ENCODE results near the gene ALCAM.
"Not testable (repeated sequence)": the region's sequence is repeated elsewhere in the genome, so short reads cannot be mapped to it uniquely, and the experiment has no call there.

The ALCAM gene

DNA sequence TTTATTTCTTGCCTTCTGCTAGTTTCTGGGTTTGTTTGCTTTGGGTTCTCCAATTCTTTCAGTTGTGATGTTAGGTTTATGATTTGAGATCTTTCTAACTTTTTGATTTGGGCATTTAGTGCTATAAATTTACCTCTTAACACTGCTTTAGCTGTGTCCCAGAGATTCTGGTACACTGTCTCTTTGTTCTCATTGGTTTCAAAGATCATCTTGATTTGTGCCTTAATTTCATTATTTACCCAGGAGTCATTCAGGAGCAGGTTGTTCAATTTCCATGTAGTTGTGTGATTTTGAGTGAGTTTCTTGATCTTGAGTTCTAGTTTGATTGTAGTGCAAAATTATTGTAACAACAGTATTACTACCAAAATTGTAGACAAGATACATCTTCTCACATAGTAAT lies 25.9 kb downstream of the ALCAM start:
- DNase-seq = not testable (repeated sequence)

DNA sequence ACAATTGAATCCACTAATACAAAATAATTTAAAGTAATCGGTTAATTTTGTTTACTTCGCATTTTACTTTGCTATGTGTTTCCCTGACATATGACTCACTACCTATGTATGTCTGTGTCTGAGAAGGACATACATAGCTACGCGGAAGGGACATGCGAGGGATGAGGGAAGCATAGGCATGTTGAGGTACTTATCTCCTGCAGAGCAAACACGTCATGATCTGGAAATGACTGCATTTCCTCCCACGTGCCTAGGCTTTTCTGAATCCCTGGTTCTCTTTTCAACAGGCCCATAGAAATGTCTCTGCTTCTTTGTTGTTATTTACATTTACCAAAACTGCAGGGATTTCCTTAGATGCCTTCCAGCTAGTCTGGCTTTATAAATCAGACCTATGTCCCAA lies 27.5 kb downstream of the ALCAM start:
- no peak for DNase-seq

DNA sequence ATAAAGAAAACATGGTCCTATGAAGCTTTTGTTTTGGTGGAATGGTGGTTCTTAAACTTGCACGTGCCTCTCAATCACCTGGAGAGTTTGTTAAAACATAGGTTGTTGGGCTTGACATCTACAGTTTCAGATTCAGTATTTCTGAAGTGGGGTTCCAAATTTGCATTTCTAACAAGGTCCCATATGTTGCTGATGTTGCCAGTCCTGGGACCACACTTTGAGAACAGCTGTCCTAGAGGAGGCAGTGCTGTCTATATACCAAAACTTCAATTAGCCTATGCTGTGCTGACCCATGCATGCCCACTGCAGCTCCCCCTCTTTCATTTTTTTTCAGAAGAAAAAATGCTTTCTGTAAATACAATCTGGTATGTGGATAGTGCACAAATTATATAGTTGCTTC lies 31.3 kb downstream of the ALCAM start:
- no peak for DNase-seq

DNA sequence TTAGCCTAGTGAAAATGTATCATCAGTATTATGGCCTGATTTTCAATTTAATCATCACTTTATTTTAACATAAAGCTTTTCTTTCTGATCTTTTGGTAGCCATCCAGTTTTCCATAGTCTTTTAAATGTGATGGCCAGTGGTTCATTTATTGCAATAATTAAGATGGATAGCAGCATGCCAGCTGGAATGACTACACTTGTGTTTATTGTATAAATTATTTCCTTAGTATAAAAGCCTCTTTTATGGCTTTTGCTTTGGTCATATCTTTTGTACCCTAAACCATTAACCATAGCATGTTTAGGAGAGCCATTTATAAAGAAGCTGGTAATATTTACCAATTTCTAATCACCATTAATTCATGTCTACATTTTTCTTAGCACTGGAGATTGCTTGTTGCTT lies 31.7 kb downstream of the ALCAM start:
- no peak for DNase-seq

DNA sequence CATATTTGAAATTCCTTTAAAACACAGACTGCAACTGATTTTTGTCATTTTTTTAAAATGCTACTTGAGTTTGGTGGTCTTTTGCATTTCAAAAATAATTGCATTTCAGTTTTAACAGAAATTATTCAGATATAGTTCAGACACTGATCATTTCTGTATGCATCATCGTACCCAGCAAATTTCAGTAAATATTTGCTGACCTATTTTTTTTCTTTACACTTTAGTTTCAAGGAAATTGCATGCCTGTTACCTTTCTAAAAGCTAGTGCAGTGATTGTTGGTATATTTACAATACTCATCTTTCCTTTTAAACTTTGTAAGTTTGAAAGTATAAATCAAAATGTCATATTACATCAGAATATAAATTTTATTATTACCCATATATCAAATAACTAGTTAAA lies 32.4 kb downstream of the ALCAM start:
- DNase-seq = no peak

DNA sequence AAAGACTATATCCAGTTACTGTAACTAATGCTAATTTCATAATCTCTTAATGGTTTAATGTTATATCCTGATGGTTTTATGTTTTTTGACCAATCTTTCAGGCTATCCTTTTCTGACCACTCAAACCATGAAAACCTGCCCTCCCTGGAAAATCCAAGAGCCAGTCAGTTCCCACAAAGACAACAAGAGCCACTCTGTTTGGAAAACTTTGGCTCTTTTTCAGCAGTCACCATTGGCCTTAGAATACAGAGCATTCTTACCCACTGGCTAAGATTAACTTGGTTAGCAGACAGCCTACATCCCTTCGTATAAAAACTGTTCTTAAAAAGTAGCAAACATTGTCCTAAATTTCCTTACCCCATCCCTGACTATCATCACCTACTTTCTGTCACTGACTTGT lies 32.9 kb downstream of the ALCAM start:
- no peak for DNase-seq

DNA sequence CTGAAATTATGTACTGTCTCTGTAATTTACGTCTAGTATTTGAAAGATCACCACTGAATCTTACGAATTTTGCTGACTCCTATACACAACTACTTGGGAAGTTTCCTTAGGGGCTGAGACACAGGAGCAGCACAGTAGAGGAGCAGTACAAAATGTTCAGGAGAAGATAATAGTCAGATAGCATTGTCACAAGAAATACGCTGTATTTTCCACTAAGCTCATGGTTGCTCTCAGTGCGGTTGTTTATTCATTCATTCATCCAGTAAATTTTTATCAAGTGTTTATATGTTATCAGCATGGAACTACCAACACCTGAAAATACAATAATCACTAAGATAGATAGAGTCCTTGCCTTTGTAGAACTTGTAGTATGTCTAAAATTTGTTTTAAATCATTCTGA lies 34.5 kb downstream of the ALCAM start:
- DNase-seq = no peak

DNA sequence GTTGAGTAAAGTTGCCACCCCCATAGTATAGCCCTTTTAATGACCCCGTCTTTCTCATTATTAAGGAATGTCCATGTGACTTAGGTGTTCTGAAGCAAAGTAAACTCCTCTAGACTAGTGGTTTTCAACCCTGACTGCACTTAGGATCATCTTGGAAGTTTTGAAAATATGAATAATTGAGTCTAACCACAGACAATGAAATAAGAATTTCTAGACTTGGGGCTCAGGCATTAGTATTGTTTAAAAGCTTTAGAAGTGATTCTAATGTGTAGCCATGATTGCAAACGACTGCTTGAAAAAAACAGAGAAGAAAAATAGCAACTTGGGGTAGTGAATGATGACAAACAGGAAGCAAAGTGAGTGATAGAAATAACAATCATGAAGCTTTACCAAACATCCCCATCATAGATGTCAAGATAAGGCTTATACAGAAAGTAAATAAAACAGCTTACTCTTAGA lies 35.0 kb downstream of the ALCAM start:
- no peak for DNase-seq

DNA sequence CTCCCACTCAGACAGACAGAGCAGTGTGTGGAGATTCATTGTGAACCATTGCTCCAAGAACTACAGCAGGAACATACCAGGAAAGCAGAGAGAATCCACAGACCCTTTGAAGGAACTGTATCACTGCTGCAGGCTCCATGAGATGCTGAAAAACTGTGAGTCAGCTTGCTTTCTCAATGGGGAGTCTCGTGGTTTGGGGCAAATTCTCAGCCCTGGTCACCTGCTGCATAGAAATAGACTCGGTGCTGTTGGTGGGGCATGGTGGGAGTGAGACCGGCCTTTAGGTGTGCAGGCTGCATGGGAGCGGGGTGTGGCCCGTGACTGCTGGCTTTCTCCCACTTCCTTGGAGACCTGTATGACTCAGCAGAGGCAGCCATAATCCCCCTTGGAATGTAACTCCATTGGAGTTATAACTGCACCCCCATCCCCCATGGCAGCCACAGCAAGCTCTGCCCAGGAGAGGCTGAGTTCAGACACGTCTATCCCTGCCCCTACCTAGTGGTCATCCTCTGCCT lies 35.6 kb downstream of the ALCAM start:
- DNase-seq = no peak

DNA sequence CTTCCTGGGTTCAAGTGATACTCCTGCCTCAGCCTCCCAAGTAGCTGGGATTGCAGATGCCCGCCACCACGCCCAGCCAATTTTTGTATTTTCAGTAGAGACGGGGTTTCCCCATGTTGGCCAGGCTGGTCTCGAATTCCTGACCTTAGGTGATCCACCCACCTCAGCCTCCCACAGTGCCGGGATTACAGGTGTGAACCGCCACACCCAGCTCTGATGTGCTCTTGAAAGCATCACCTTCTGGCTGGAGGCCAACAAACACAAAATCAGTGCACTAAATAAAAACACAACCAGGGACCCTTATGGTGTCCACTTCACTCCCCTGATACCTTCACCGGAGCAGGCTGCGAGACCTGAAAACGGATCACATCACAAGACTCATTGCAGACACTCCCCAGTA lies 36.3 kb downstream of the ALCAM start:
- not testable (repeated sequence) for DNase-seq

DNA sequence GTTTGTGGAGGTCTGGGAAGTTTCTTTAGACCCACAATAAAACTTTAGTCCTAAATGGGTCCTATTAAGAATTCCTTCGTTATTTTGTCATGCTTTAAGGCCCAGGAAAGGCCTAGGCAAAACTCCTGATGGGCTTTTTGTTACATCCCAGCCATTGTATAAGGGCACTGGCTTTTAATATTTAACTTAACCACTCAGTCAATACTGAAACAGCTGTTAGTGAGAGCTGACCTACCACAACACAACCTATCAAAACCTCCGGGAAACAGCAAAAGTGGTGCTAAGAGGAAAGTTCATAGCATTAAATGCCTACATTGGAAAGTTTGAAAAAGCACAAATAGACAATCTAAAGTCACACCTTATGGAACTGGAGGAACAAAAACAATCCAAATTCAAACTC lies 39.6 kb downstream of the ALCAM start:
- no peak for DNase-seq

DNA sequence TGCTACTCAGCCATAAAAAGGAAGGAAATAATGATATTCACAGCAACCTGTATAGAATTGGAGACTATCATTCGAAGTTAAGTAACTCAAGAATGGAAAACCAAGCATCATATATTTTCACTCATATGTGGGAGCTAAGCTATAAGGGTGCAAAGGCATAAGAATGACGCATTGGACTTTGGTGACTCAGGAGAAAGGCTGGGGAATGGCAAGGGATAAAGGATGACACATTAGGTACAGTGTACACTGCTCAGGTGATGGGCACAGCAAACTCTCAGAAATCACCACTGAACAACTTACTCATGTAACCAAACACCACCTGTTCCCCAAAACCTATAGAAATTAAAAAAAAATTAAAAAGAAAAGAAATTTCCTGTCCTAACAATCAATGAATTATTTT lies 42.7 kb downstream of the ALCAM start:
- no peak for DNase-seq

DNA sequence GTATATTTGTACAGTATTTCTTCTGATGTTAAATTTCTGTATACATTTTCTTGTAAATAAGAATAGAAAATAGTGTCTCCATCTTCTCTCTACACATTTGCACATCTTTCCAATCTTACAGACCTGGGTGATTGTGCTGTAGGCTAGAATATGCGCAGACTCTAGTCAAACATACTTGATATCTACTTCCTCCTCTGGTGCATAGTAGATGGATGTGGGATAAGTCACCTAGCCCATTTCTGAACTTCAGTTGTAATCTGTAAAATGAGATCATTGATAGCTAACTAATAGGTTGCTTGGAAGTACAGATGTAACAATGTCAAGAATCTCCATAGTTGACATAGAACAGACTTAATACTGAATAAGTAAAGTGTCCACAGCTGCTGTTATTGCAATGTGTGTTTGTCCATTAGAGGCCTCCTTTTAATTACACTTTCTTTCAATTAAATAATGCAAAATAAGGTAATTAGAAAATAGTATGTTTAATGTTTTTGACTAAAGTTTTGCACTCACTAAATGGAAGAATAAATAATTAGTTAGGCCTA lies 46.7 kb downstream of the ALCAM start:
- DNase-seq = no peak

DNA sequence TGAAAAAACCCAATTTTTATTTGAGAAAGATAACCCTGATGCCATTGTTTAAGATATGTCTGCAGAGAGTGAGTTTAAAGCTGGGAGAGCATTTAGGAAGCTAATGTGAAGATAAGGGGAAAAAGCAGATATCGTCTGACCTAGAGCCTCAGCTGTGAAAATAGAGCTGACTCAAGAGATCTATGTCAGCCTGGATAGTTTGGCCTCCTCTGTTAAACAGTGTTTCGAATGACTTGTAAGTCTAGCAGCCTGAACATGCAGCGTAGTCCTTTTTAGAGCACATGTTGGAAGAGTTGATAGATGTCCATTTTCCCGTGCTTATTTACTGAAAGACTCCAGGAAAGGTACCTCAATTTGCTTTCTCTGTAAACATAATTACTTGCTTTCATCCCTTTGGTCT lies 48.1 kb downstream of the ALCAM start:
- no peak for DNase-seq

DNA sequence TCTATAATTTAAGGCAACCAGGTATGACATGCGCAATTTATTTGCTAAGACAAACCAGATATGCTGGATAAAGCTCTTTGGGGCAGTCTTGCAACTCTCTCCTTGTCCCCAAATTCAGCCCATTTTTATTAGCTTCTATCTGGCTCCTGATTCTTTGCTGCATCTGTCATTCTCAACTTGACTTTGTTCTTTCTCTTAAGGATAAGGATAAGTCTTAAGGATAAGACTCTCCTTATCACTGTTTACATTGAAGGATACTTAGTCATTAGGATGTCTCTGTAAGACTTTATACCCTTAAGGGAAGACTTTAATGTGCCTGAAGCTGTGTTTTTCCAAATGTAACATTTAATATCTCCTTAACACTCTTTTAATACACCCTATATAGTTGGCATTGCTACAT lies 49.2 kb downstream of the ALCAM start:
- DNase-seq = no peak

DNA sequence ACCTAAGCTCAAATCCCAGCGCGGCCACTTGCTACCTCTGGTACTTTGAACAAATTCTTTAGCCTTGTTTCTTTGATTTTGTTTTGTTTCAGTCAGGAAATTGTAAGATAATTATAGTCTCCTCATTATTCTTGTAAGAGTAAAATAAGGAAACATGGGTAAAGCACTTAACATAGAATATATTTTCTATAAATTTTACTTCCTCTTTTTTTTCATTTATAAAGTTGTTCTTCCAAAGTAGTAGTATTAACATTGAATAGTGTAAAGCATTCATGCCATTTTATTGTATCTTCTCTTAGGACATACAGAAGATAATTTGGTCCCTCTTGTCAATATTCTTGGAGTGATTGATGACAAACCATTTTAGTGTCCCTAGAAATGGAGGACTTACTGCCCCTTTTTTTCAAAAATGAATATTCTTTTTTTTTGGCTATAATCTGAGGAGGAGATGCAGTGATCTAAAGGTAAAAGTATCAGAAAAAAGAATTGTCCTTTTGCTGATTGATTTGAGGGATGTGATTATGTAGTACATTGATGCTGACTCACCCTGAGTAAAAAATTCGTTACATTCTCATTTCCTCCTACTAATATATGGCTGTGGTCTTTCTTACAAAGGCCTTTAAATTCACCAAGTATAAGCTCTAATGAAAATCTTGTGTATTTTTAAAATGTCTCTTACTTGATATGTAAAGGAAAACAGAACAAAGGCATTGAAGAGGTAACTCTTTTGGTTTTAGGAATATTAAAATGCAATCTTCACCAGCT lies 51.0 kb downstream of the ALCAM start:
- peak; percentile 26 for DNase-seq

DNA sequence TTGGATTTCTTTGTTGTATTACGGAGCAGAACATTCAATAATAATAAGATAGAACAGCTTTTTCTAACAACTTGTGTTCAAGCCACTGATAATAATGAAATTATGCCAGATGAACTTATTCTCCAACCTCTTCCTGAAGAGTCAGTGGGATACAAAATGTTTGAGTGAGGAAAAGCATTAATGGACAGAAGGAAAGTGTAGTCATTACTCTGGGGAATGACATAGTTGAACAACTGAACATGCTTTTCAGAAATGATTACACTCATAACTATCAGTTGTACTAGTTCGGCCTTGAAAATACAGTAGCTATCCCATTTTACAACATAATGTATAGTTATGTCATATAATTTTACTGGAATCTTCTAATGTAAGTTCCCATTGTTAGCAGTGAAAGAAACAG lies 55.9 kb downstream of the ALCAM start:
- DNase-seq = no peak

DNA sequence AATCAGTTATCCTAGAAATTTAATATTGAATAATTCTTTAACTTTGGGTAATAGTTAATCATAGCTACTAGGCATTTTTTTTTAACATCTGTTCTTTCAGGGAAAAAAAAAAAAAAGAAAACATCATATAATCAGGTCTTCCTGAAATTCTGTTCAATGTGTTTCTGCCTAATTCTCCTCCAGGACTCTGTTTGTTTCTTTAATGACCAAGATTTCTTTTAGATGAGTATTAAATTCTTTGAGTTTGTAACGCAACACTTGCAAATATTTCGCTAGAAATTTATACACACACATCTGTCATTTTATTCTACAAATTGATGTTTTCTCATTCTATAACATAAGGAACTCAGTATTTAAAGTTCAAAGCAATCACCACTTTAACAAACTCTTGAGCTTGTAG lies 56.7 kb downstream of the ALCAM start:
- no peak for DNase-seq

DNA sequence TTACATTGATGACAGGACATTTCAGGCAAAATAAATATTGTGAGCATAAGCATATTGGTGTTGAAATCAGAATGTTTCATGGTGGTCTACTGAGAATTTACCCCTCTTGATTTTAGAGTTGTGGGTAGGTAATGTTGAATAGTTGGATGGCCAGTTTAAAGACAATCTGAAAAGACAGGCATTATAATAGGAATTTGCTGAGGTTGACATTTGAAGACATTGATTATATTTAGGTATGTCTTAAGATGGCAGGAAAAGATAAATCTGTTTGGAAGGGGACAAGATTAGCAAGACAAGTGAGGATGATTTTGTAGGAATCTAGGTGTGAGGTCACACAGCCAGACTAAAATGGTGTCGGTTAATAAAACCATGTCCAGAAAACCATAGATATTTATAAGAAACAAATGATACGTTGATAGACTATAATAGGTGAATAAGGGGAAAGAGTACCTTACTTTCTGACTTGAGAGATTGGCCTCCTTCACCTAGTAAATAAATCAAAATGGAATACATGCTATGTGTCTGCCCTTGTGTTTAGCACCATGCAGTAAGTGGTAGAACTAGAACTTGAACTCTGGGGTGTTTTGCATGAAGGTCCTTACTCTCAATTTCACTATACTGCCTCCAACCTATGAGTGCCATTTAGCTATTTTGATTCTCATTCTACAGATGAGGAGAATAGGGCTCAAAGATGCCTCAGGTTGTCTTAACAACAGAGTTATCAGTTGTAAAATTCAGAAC lies 57.9 kb downstream of the ALCAM start:
- DNase-seq = no peak

DNA sequence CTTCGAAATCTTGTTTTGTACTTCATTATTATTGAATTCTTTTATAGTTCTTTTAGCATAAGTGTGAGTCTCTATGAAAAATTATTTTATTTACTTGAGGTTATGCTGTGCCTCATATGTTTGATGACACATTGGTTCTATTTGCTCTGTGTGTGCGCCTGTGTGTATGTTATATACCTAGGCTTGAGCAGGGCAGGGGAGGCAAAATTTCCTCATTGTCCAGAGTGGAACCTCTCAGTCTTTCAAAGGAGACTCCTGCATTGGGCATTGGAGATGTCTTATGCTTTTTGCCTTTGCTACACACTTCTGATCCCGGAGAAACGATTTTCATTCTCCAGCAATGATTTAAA lies 58.4 kb downstream of the ALCAM start:
- DNase-seq = no peak

DNA sequence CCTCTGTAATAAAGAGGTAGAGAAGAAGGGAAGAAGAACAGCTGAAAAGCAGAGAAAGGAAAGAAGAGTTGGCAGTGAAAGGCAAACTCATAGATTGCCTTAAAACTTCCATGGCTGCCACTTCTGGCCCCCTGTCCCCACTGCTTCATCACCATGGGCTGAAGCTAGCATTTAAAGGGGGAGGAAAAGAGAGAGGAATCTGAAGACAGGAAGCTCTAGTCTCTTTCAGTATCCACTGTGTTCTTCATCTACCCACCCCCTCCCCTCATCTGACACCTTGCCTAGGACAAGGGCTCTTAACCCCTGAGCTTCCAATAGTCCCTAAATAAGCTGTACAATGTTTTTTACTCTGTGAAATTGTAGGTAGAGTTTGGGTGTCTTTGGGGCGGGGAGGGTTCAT lies 60.6 kb downstream of the ALCAM start:
- no peak for DNase-seq

DNA sequence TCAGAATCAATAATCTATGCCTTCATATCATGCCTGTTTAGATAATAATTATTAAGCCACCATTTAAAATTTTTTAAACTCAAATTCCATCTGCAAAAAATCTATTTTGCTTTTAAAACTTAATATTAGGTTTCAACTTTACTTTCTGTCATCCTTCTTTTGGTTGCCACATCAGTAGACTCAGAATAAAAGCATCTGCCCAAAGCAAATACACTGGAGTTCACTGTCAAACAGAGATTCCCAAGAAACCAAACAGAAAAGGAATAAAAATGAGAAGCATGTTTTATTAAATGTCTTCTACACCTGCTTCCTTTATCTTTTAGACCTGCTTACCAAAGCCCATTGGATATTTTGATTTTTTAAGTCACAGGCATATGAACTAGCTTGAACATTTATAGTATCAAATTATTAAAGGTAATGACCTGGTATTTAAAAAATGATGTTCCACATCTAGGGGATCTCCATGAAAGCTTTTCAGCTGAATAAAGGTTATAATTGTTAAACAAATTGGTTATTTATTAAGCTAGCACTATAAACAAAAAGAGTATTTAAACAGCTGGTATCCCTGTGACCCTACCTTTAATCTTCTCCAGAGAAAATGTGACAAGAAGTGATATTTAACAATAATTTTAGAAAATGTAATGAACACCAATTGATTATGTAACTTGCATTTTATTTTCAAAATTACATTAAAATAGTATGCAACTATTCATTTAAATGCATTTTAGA lies 62.5 kb downstream of the ALCAM start:
- DNase-seq = no peak

DNA sequence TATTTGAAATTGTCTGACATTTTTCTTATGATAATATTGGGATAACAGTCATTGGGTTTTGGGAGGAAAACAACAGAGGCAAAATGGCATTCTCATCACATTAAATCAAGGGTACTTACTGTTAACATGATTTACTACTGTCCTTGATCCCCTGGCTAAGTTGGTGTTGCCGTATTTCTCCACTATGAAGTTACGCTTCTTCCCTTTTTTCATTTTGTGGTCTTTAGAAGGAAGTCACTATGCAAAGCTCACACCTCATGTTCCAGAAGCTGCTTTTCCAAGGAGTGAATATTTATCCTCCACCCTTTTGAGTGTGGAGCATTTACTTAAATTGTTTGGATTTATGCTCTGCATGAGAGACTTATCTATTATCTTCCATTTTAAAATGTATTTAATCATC lies 63.7 kb downstream of the ALCAM start:
- peak; percentile 39 for DNase-seq

DNA sequence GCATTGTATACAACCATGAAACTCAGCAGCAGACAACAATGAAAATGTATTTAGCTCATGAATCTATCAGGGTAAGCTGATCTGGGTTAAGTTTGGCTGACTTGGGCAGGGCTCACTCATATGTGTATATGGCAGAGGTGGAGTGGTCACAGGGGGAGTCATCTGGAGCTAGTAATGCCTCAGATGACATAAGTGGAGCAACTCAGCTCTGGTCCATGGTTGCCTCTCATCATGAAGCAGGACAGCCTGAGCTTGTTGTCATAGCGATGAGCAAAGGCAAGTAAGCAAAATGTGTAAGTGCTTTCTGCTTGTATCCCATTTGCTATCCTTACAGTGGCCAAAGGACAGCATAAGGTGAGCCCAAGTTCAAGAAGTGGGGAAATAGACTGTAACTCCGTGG lies 64.5 kb downstream of the ALCAM start:
- DNase-seq = no peak

Data from inflammatory macrophage treated with lipopolysaccharide for 4 hours (primary cell).